HEK293 (cell line): ENCODE results near the gene ITPKB.

Source experiments
- ATF2 ChIP-seq: fragments of 450-650 bp; formaldehyde crosslinking; IDR thresholded peaks from 2 replicates; pipeline ENCODE4 v1.5.1; 2016; ENCODE audit warnings: missing biosample characterization, missing genetic modification characterization, low read depth
- FEZF1 ChIP-seq: fragments of 450-650 bp; formaldehyde crosslinking; IDR thresholded peaks from 2 replicates; pipeline ENCODE4 v1.5.1; 2016; ENCODE audit warnings: missing biosample characterization, missing genetic modification characterization
- GLIS1 ChIP-seq: fragments of 450-650 bp; formaldehyde crosslinking; IDR thresholded peaks from 2 replicates; pipeline ENCODE4 v1.5.1; 2016; ENCODE audit warnings: missing biosample characterization, missing genetic modification characterization
- GLIS2 ChIP-seq: fragments of 450-650 bp; formaldehyde crosslinking; IDR thresholded peaks from 2 replicates; pipeline ENCODE4 v1.5.1; 2016; ENCODE audit warnings: missing biosample characterization, missing genetic modification characterization
- HIC1 ChIP-seq: fragments of 450-650 bp; formaldehyde crosslinking; IDR thresholded peaks from 2 replicates; pipeline ENCODE4 v1.5.1; 2016; ENCODE audit warnings: missing biosample characterization, missing genetic modification characterization
- IKZF3 ChIP-seq: fragments of 450-650 bp; IDR thresholded peaks from 2 replicates; pipeline ENCODE4 v1.5.0; 2018; ENCODE audit warnings: missing biosample characterization, mild to moderate bottlenecking, missing genetic modification characterization, moderate library complexity
- PRDM6 ChIP-seq: fragments of 450-650 bp; formaldehyde crosslinking; IDR thresholded peaks from 2 replicates; pipeline ENCODE4 v1.5.1; 2017; ENCODE audit warnings: missing biosample characterization, missing genetic modification characterization
- SP2 ChIP-seq: fragments of 450-650 bp; formaldehyde crosslinking; IDR thresholded peaks from 2 replicates; pipeline ENCODE4 v1.5.1; 2016; ENCODE audit warnings: missing biosample characterization, missing genetic modification characterization
- SP7 ChIP-seq: fragments of 450-650 bp; formaldehyde crosslinking; IDR thresholded peaks from 2 replicates; pipeline ENCODE4 v1.5.1; 2016; ENCODE audit warnings: missing biosample characterization, missing genetic modification characterization
- YY2 ChIP-seq: fragments of 450-650 bp; formaldehyde crosslinking; IDR thresholded peaks from 2 replicates; pipeline ENCODE4 v1.5.1; 2016; ENCODE audit warnings: missing biosample characterization, missing genetic modification characterization
- ZBTB17 ChIP-seq: fragments of 450-650 bp; formaldehyde crosslinking; IDR thresholded peaks from 2 replicates; pipeline ENCODE4 v1.5.1; 2016; ENCODE audit warnings: missing biosample characterization, missing genetic modification characterization
- ZFHX2 ChIP-seq: fragments of 450-650 bp; formaldehyde crosslinking; conservative IDR thresholded peaks from 2 replicates; pipeline ENCODE4 v1.5.1; 2016; ENCODE audit warnings: missing biosample characterization, missing genetic modification characterization
- ZFP41 ChIP-seq: fragments of 450-650 bp; formaldehyde crosslinking; IDR thresholded peaks from 2 replicates; pipeline ENCODE4 v1.5.1; 2016; ENCODE audit warnings: missing biosample characterization, missing genetic modification characterization, borderline replicate concordance
- ZIC2 ChIP-seq: fragments of 450-650 bp; formaldehyde crosslinking; IDR thresholded peaks from 2 replicates; pipeline ENCODE4 v1.5.1; 2016; ENCODE audit warnings: missing biosample characterization, missing genetic modification characterization
- ZNF10 ChIP-seq: fragments of 450-650 bp; formaldehyde crosslinking; IDR thresholded peaks from 2 replicates; pipeline ENCODE4 v1.5.1; 2017; ENCODE audit warnings: missing biosample characterization, missing genetic modification characterization
- ZNF133 ChIP-seq: fragments of 450-650 bp; formaldehyde crosslinking; IDR thresholded peaks from 2 replicates; pipeline ENCODE4 v1.5.1; 2016; ENCODE audit warnings: missing biosample characterization, missing genetic modification characterization
- ZNF157 ChIP-seq: fragments of 450-650 bp; formaldehyde crosslinking; IDR thresholded peaks from 2 replicates; pipeline ENCODE4 v1.5.1; 2016; ENCODE audit warnings: missing biosample characterization, missing genetic modification characterization
- ZNF18 ChIP-seq: fragments of 450-650 bp; formaldehyde crosslinking; IDR thresholded peaks from 2 replicates; pipeline ENCODE4 v1.5.1; 2016; ENCODE audit warnings: missing biosample characterization, missing genetic modification characterization
- ZNF19 ChIP-seq: fragments of 450-650 bp; formaldehyde crosslinking; IDR thresholded peaks from 2 replicates; pipeline ENCODE4; 2016; ENCODE audit warnings: missing biosample characterization, missing genetic modification characterization, low read depth
- ZNF239 ChIP-seq: fragments of 450-650 bp; formaldehyde crosslinking; IDR thresholded peaks from 2 replicates; pipeline ENCODE4 v1.5.1; 2016; ENCODE audit warnings: missing biosample characterization, missing genetic modification characterization
- ZNF266 ChIP-seq: fragments of 450-650 bp; formaldehyde crosslinking; IDR thresholded peaks from 2 replicates; pipeline ENCODE4 v1.5.1; 2016; ENCODE audit warnings: missing biosample characterization, missing genetic modification characterization, low read depth
- ZNF341 ChIP-seq: fragments of 450-650 bp; formaldehyde crosslinking; IDR thresholded peaks from 2 replicates; pipeline ENCODE4; 2016; ENCODE audit warnings: low read depth, missing biosample characterization, missing genetic modification characterization
- ZNF366 ChIP-seq: fragments of 450-650 bp; formaldehyde crosslinking; conservative IDR thresholded peaks from 2 replicates; pipeline ENCODE4 v1.5.1; 2016; ENCODE audit warnings: missing biosample characterization, missing genetic modification characterization
- ZNF394 ChIP-seq: fragments of 450-650 bp; formaldehyde crosslinking; IDR thresholded peaks from 2 replicates; pipeline ENCODE4 v1.5.1; 2016; ENCODE audit warnings: missing biosample characterization, missing genetic modification characterization, mild to moderate bottlenecking, moderate library complexity, borderline replicate concordance
- ZNF449 ChIP-seq: fragments of 450-650 bp; formaldehyde crosslinking; IDR thresholded peaks from 2 replicates; pipeline ENCODE4 v1.5.1; 2017; ENCODE audit warnings: missing biosample characterization, mild to moderate bottlenecking, missing genetic modification characterization, moderate library complexity
- ZNF488 ChIP-seq: fragments of 450-650 bp; formaldehyde crosslinking; IDR thresholded peaks from 2 replicates; pipeline ENCODE4 v1.5.1; 2016; ENCODE audit warnings: missing biosample characterization, missing genetic modification characterization
- ZNF521 ChIP-seq: fragments of 450-650 bp; formaldehyde crosslinking; IDR thresholded peaks from 2 replicates; pipeline ENCODE4 v1.5.1; 2017; ENCODE audit warnings: missing biosample characterization, mild to moderate bottlenecking, missing genetic modification characterization
- ZNF596 ChIP-seq: fragments of 450-650 bp; IDR thresholded peaks from 2 replicates; pipeline ENCODE4 v1.5.0; 2018; ENCODE audit warnings: missing biosample characterization, mild to moderate bottlenecking, missing genetic modification characterization, moderate library complexity
- ZNF600 ChIP-seq: fragments of 450-650 bp; formaldehyde crosslinking; IDR thresholded peaks from 2 replicates; pipeline ENCODE4 v1.5.1; 2016; ENCODE audit warnings: missing biosample characterization, missing genetic modification characterization
- ZNF843 ChIP-seq: fragments of 450-650 bp; formaldehyde crosslinking; IDR thresholded peaks from 2 replicates; pipeline ENCODE4 v1.5.1; 2016; ENCODE audit warnings: missing biosample characterization, missing genetic modification characterization
- ZSCAN16 ChIP-seq: fragments of 450-650 bp; formaldehyde crosslinking; IDR thresholded peaks from 2 replicates; pipeline ENCODE4 v1.5.1; 2016; ENCODE audit warnings: missing biosample characterization, missing genetic modification characterization

The ITPKB gene

GRCh38 chr1:226723657-226724532, 15.2 kb downstream of the ITPKB start (continued):
- TF ChIP-seq PRDM6, result peak; percentile 95
- TF ChIP-seq ZFP41 (tag by site-specific recombination), result no peak
- no peak for TF ChIP-seq ZNF488 (tag by site-specific recombination)
- peak; percentile 92 for TF ChIP-seq FEZF1
- TF ChIP-seq GLIS1 (tag by site-specific recombination), result peak; percentile 87
- peak; percentile 91 for TF ChIP-seq ZNF18 (tag by site-specific recombination)
- peak; percentile 39 for TF ChIP-seq ZIC2 (tag by site-specific recombination)
- peak; percentile 63 for TF ChIP-seq SP2 (tag by site-specific recombination)
- peak; percentile 46; the same call in 1 of the 2 replicates for TF ChIP-seq GLIS2 (tag by site-specific recombination)
- TF ChIP-seq ZBTB17, result peak; percentile 85
- no peak for TF ChIP-seq YY2 (tag by site-specific recombination)
- TF ChIP-seq ZNF19 (tag by site-specific recombination), result no peak
- peak; percentile 95 for TF ChIP-seq ZNF366 (tag by site-specific recombination)
- TF ChIP-seq ZNF10 (tag by site-specific recombination), result peak; percentile 92
- TF ChIP-seq ZFHX2 (tag by site-specific recombination), result peak; percentile 75
- peak; percentile 89 for TF ChIP-seq ZNF843
- TF ChIP-seq ZNF239, result no peak
- TF ChIP-seq ZNF449, result peak; percentile 65; the same call in 1 of the 2 replicates
- peak; percentile 79 for TF ChIP-seq ATF2 (tag by site-specific recombination)
- TF ChIP-seq HIC1, result peak; percentile 79; the same call in 1 of the 2 replicates
- TF ChIP-seq ZNF157, result no peak
- no peak for TF ChIP-seq ZNF133 (tag by site-specific recombination)
- TF ChIP-seq ZNF600, result peak; percentile 100
- TF ChIP-seq ZSCAN16, result peak; percentile 46; the same call in 1 of the 2 replicates
- TF ChIP-seq ZNF341 (tag by site-specific recombination), result peak; percentile 73
- TF ChIP-seq ZNF266 (tag by site-specific recombination), result no peak
- no peak for TF ChIP-seq ZNF521 (tag by site-specific recombination)
- TF ChIP-seq SP7 (tag by site-specific recombination), result peak; percentile 92
- TF ChIP-seq ZNF596 (tag by site-specific recombination), result 0 out of 2 replicates have a peak, but pooled peaks have one; percentile 14
- TF ChIP-seq IKZF3 (tag by site-specific recombination), result peak; percentile 98
- peak; percentile 58; the same call in 1 of the 2 replicates for TF ChIP-seq ZNF394 (tag by site-specific recombination)
